Naive thymus-derived CD4-positive, alpha-beta T cell (primary cell): Measurements from ENCODE around the gene TNFRSF9. TPM values are rescaled to one million over a fixed set of nuclear protein-coding genes. Genes with fewer than 3 reads are reported as not detected.
"Not testable (repeated sequence)": the region's sequence is repeated elsewhere in the genome, so short reads cannot be mapped to it uniquely, and the experiment has no call there.

Experiments used
- ATAC-seq: fragments of 150-1000 bp; cut with Tn5 transposase; 2 replicates; pipeline ENCODE4 v1.10.0; 2021; ENCODE audit warnings: mild to moderate bottlenecking, moderate library complexity
- CTCF ChIA-PET: fragments of 350-600 bp; sonication (Branson Sonifier 250); formaldehyde crosslinking; loops from one replicate; lab custom pipeline; 2021; ENCODE audit warnings: antibody characterized with exemption; lab: Charles Lee
- POLR2A ChIA-PET: fragments of 350-600 bp; sonication (Branson Sonifier 250); formaldehyde crosslinking; loops from one replicate; lab custom pipeline; 2021; ENCODE audit warnings: antibody characterized with exemption, inconsistent platforms; lab: Charles Lee
- DNase-seq, 9 donors: peaks; one replicate each; pipeline versions ENCODE4 v3.0.0 to v3.0.0-alpha.2; 2020 to 2022; ENCODE audit warnings: mixed read lengths in 1 of 9
- H3K27ac ChIP-seq: one replicate; pipeline ENCODE4 v1.7.0; 2013; ENCODE audit warnings: mild to moderate bottlenecking, low read depth, low read length, moderate library complexity
- H3K27me3 ChIP-seq, 2 donors: one replicate each; pipeline ENCODE4 v1.7.0; 2013; ENCODE audit warnings: low read length in 2 of 2, mild to moderate bottlenecking in 2 of 2, moderate library complexity in 2 of 2; ENCODE audit not compliant: control insufficient read depth in 2 of 2, insufficient read depth in 2 of 2
- H3K36me3 ChIP-seq, 3 experiments: 1 replicate in 2 of 3; 2 replicates in 1 of 3; pipeline ENCODE4 v1.7.0; 2013; ENCODE audit warnings: low read length in 3 of 3, mild to moderate bottlenecking in 3 of 3, moderate library complexity in 1 of 3; ENCODE audit not compliant: insufficient read depth in 3 of 3, control insufficient read depth in 2 of 3
- H3K4me1 ChIP-seq, 2 donors: one replicate each; pipeline ENCODE4 v1.7.0; 2013; ENCODE audit warnings: low read length in 2 of 2, mild to moderate bottlenecking in 2 of 2, moderate library complexity in 1 of 2; ENCODE audit not compliant: control insufficient read depth in 2 of 2, insufficient read depth in 2 of 2
- H3K4me3 ChIP-seq: 2 replicates; pipeline ENCODE4 v1.7.0; 2013; ENCODE audit warnings: mild to moderate bottlenecking, low read length
- H3K9me3 ChIP-seq, 3 experiments: 1 replicate in 2 of 3; 2 replicates in 1 of 3; pipeline ENCODE4 v1.7.0; 2013; ENCODE audit warnings: low read length in 3 of 3; ENCODE audit not compliant: control insufficient read depth in 2 of 3
- H3K27ac Mint-ChIP-seq, 9 donors: one replicate each; pipeline ENCODE4 v1.8.0; 2020 to 2022; ENCODE audit warnings: mixed read lengths in 9 of 9, mild to moderate bottlenecking in 8 of 9, moderate library complexity in 5 of 9, inconsistent platforms in 2 of 9
- H3K27me3 Mint-ChIP-seq, 5 donors: one replicate each; pipeline ENCODE4 v1.8.0; 2021 to 2022; ENCODE audit warnings: mixed read lengths in 5 of 5, mild to moderate bottlenecking in 1 of 5
- H3K36me3 Mint-ChIP-seq, 5 donors: one replicate each; pipeline ENCODE4 v1.8.0; 2020 to 2022; ENCODE audit warnings: mixed read lengths in 5 of 5, mild to moderate bottlenecking in 3 of 5, inconsistent platforms in 1 of 5
- H3K4me1 Mint-ChIP-seq, 7 donors: one replicate each; pipeline ENCODE4 v1.8.0; 2020 to 2022; ENCODE audit warnings: mixed read lengths in 7 of 7, mild to moderate bottlenecking in 3 of 7, inconsistent platforms in 1 of 7
- H3K4me3 Mint-ChIP-seq, 10 donors: one replicate each; pipeline ENCODE4 v1.8.0; 2020 to 2022; ENCODE audit warnings: mild to moderate bottlenecking in 10 of 10, mixed read lengths in 10 of 10, moderate library complexity in 6 of 10, inconsistent platforms in 2 of 10
- H3K9me3 Mint-ChIP-seq, 11 donors: one replicate each; pipeline ENCODE4 v1.8.0; 2020 to 2022; ENCODE audit warnings: mixed read lengths in 11 of 11, mild to moderate bottlenecking in 4 of 11, inconsistent platforms in 1 of 11, moderate library complexity in 1 of 11
- intact Hi-C, 2 donors: fragments of 100-400 bp; cut with micrococcal nuclease; formaldehyde crosslinking; loops; one replicate each; pipeline ENCODE4 v1.15.1; 2023
- polyA plus RNA-seq, 2 donors: library from polyadenylated mRNA; unstranded; fragments of 300-500 nt; fragmentation: Illumina TruSeq; gene quantifications; one replicate each; pipeline ENCODE4 v1.2.3, GENCODE V29; 2021
- total RNA-seq, 6 experiments: library from RNA in 5 of 6; stranded (reverse) in 5 of 6; gene quantifications; 1 replicate in 5 of 6; 2 replicates in 1 of 6; pipeline ENCODE4 v1.2.3 and lab custom pipeline; 2021 to 2026

The TNFRSF9 gene
- total and polyA plus RNA-seq, 7 experiments from 2014 or later, result 0.10 to 6.6 (median 0.25) TPM; not detected in 1

- ATAC-seq (no peak), DNase-seq (no peak)
- H3K36me3 Mint-ChIP-seq, result peaks cover 0 to 3% (median 0%) of the 10 kb centered on the region in 5 donors
- Histone ChIP-seq H3K9me3 (no peaks in the 10 kb centered on the region), H3K27ac (no peak overlapping the region), H3K4me3 (no peak overlapping the region), H3K36me3 (no peaks in the 10 kb centered on the region), H3K27me3 (no peaks in the 10 kb centered on the region), H3K4me1 (peaks cover 22 to 30% of the 10 kb centered on the region in 2 donors)
- CTCF ChIA-PET, result no interaction called here
- H3K4me1 Mint-ChIP-seq, result peaks cover 11 to 59% (median 46%) of the 10 kb centered on the region in 7 donors
- H3K27me3 Mint-ChIP-seq, result no peaks in the 10 kb centered on the region
- intact Hi-C loops, result no loop called here
- H3K27ac Mint-ChIP-seq, result peak overlapping the region in 8 of 9 donors; percentile 14 to 95 (median 62)
- peaks cover 0 to 3% (median 0%) of the 10 kb centered on the region in 11 donors for H3K9me3 Mint-ChIP-seq
- peak overlapping the region in 9 of 10 donors; percentile 2 to 89 (median 34) for H3K4me3 Mint-ChIP-seq
- POLR2A ChIA-PET, result interaction anchor here (0.7 kb wide), 1 partner anchor 280 kb away, joined by 4 read pairs; no protein-coding TSS in a partner anchor
These were observed 15.8 kb upstream of the TNFRSF9 start for GRCh38 chr1:7956218-7957032.

GRCh38 chr1:7954683-7955082 lies 14.0 kb upstream of the TNFRSF9 start:
- H3K9me3 ChIP-seq, result no peaks in the 10 kb centered on the region
- peaks cover 0 to 3% (median 0%) of the 10 kb centered on the region in 5 donors for H3K36me3 Mint-ChIP-seq
- H3K27ac Mint-ChIP-seq, result peak overlapping the region; percentile 88 to 97 (median 95)
- H3K27me3 Mint-ChIP-seq, result no peaks in the 10 kb centered on the region
- ATAC-seq (no peak), DNase-seq (no peak)
- peak overlapping the region; percentile 81 to 94 (median 90) for H3K4me3 Mint-ChIP-seq
- H3K4me1 Mint-ChIP-seq, result peaks cover 9 to 46% (median 39%) of the 10 kb centered on the region in 7 donors
- no peaks in the 10 kb centered on the region for H3K36me3 ChIP-seq
- ChIA-PET CTCF (no interaction called here), POLR2A (no interaction called here)
- intact Hi-C loops, result no loop called here
- peak overlapping the region; percentile 87 for H3K4me3 ChIP-seq
- H3K4me1 ChIP-seq, result peaks cover 19 to 25% of the 10 kb centered on the region in 2 donors
- H3K27ac ChIP-seq, result peak overlapping the region; percentile 86
- no peaks in the 10 kb centered on the region for H3K9me3 Mint-ChIP-seq
- H3K27me3 ChIP-seq, result no peaks in the 10 kb centered on the region

- POLR2A ChIA-PET, result no interaction called here
These were observed 13.4 kb upstream of the TNFRSF9 start for GRCh38 chr1:7953850-7954609.

DNA sequence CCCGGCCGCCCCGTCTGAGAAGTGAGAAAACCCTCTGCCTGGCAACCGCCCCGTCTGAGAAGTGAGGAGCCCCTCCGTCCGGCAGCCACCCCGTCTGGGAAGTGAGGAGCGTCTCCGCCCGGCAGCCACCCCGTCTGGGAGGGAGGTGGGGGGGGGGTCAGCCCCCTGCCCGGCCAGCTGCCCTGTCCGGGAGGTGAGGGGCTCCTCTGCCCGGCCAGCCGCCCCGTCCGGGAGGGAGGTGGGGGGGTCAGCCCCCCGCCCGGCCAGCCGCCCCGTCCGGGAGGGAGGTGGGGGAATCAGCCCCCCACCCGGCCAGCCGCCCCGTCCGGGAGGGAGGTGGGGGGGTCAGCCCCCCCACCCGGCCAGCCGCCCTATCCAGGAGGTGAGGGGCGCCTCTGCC lies 12.2 kb upstream of the TNFRSF9 start:
- DNase-seq, H3K9me3 Mint-ChIP-seq, H3K36me3 Mint-ChIP-seq, H3K36me3 ChIP-seq, H3K27me3 Mint-ChIP-seq, H3K27ac Mint-ChIP-seq, H3K27ac ChIP-seq, POLR2A ChIA-PET, CTCF ChIA-PET, H3K4me3 ChIP-seq, ATAC-seq, H3K27me3 ChIP-seq, H3K4me3 Mint-ChIP-seq, H3K9me3 ChIP-seq: not testable (repeated sequence)
- peaks cover 24 to 35% of the 10 kb centered on the region in 2 donors for H3K4me1 ChIP-seq
- H3K4me1 Mint-ChIP-seq, result peaks cover 15 to 53% (median 45%) of the 10 kb centered on the region in 7 donors
- intact Hi-C loops, result loop anchor here (1.0 kb wide), 1 partner anchor 9 kb away; the partner anchor contains the start of gene PARK7 (in 2 of the 2)

More at GRCh38 chr1:7953850-7954609, 13.4 kb upstream of the TNFRSF9 start:
- H3K27ac ChIP-seq, result peak overlapping the region; percentile 86
- H3K9me3 ChIP-seq, result no peaks in the 10 kb centered on the region
- H3K4me1 ChIP-seq, result peaks cover 24 to 30% of the 10 kb centered on the region in 2 donors
- Mint-ChIP-seq H3K4me1 (peaks cover 11 to 48% (median 40%) of the 10 kb centered on the region in 7 donors), H3K27me3 (no peaks in the 10 kb centered on the region), H3K27ac (peak overlapping the region; percentile 88 to 97 (median 95)), H3K9me3 (no peaks in the 10 kb centered on the region), H3K4me3 (peak overlapping the region; percentile 81 to 94 (median 90)), H3K36me3 (peaks cover 0 to 3% (median 0%) of the 10 kb centered on the region in 5 donors)
- H3K36me3 ChIP-seq, result no peaks in the 10 kb centered on the region
- ATAC-seq (peak; percentile 92), DNase-seq (peak; percentile 40 to 90 (median 47))
- no peaks in the 10 kb centered on the region for H3K27me3 ChIP-seq
- intact Hi-C loops, result loop anchor here (1.0 kb wide), 1 partner anchor 7 kb away; the partner anchor contains the start of gene PARK7 (in 2 of the 2)
- peak overlapping the region; percentile 87 for H3K4me3 ChIP-seq
- CTCF ChIA-PET, result no interaction called here

DNA sequence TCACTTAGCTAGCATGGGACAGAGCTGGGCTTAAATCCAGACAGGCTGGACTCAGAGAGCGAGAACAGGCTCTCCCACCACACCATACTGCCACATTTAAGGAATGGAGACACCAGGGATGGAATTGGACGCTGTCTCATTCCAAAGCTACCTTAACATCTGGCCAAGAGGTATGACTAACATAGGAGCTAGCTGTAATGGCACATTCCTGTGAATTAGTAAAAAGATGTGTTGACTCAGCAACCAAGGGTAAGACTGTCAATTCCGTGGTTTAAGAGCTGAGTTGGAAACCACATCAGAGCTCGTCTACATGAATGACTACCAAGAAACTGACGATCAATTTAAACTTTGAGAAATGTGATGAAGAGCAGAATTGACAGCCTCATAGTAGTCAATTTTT lies 8.3 kb upstream of the TNFRSF9 start:
- Mint-ChIP-seq H3K27me3 (no peaks in the 10 kb centered on the region), H3K4me3 (peak overlapping the region in 1 of 10 donors; percentile 36), H3K9me3 (no peaks in the 10 kb centered on the region), H3K4me1 (peaks cover 9 to 27% (median 20%) of the 10 kb centered on the region in 7 donors), H3K36me3 (peaks cover 0 to 3% (median 0%) of the 10 kb centered on the region in 5 donors), H3K27ac (peak overlapping the region in 4 of 9 donors; percentile 1 to 57 (median 19))
- Histone ChIP-seq H3K36me3 (no peaks in the 10 kb centered on the region), H3K27ac (no peak overlapping the region), H3K4me3 (no peak overlapping the region), H3K9me3 (no peaks in the 10 kb centered on the region), H3K27me3 (no peaks in the 10 kb centered on the region), H3K4me1 (peaks cover 7 to 18% of the 10 kb centered on the region in 2 donors)
- DNase-seq (peak in 7 of 9 donors; percentile 32 to 61 (median 38)), ATAC-seq (peak; percentile 68)
- ChIA-PET POLR2A (interaction anchor here (0.5 to 1.0 kb wide), 6 partner anchors 8 to 19 kb away, joined by 3 to 5 read pairs (median 4); partner anchors contain the start of genes PARK7 and TNFRSF9), CTCF (interaction anchor here (1.0 kb wide), 1 partner anchor 459 kb away, joined by 4 read pairs; no protein-coding TSS in a partner anchor)
- intact Hi-C loops, result no loop called here

- Histone ChIP-seq H3K27me3 (peaks cover 0 to 10% of the 10 kb centered on the region in 2 donors), H3K36me3 (no peaks in the 10 kb centered on the region), H3K4me1 (peaks cover 10 to 26% of the 10 kb centered on the region in 2 donors), H3K27ac (no peak overlapping the region), H3K4me3 (no peak overlapping the region), H3K9me3 (no peaks in the 10 kb centered on the region)
- ATAC-seq (no peak), DNase-seq (no peak)
- peak overlapping the region in 1 of 9 donors; percentile 78 for H3K27ac Mint-ChIP-seq
- H3K36me3 Mint-ChIP-seq, result peaks cover 0 to 3% (median 0%) of the 10 kb centered on the region in 5 donors
- ChIA-PET CTCF (no interaction called here), POLR2A (no interaction called here)
- H3K4me3 Mint-ChIP-seq, result peak overlapping the region in 8 of 10 donors; percentile 8 to 96 (median 67)
- H3K9me3 Mint-ChIP-seq, result no peaks in the 10 kb centered on the region
- peaks cover 20 to 30% (median 24%) of the 10 kb centered on the region in 7 donors for H3K4me1 Mint-ChIP-seq
- peaks cover 22 to 39% (median 31%) of the 10 kb centered on the region in 5 donors for H3K27me3 Mint-ChIP-seq
- intact Hi-C loops, result no loop called here
These were observed 2.6 kb upstream of the TNFRSF9 start for GRCh38 chr1:7943251-7943650.
